GM04503 (cell line): ENCODE data around the gene ERVH48-1.
A peak's percentile ranks its signal among the peaks of the same experiment; 100 is the strongest.
"Not testable (repeated sequence)": the region's sequence is repeated elsewhere in the genome, so short reads cannot be mapped to it uniquely, and the experiment has no call there.

Experiments used
- DNase-seq: peaks from one replicate; pipeline ENCODE4 v3.0.0-alpha.2; 2012; ENCODE audit warnings: low read depth

Gene ERVH48-1

GRCh38 chr21:42938606-42938995 lies 13.2 kb upstream of the ERVH48-1 start:
- not testable (repeated sequence) for DNase-seq

DNA sequence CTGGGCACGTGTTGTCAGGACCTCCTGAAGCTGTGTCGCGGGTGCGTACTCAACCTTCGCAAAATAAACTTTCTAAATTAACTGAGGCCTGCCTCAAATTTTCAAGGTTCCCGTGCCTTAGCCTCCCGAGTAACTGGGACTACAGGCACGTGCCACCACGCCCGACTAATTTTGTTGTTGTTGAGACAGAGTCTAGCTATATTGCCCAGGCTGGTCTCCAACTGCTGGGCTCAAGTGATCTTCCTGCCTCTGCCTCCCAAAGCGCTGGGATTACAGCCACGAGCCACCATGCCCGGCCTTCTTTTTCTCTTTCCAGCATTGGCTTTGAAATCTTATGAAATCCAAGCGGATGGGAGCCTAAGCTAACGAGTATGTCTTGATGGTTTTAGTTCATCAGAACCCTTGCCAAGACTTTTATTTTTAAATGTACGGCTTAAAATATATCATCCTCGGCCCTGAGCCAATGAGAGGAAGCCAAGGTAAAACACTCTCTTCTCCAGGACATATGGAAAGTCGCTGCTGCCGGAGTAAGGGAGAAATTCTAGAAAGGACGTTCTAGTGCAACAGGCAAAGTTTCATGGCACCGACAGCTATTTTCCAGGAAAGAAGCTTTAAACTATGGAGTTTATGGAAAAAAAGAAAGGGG lies 12.7 kb upstream of the ERVH48-1 start:
- no peak for DNase-seq

- DNase-seq, result not testable (repeated sequence)
These were observed 11.9 kb upstream of the ERVH48-1 start for GRCh38 chr21:42937034-42937940.

- not testable (repeated sequence) for DNase-seq
These were observed 10.9 kb upstream of the ERVH48-1 start for GRCh38 chr21:42936360-42936759.

DNA sequence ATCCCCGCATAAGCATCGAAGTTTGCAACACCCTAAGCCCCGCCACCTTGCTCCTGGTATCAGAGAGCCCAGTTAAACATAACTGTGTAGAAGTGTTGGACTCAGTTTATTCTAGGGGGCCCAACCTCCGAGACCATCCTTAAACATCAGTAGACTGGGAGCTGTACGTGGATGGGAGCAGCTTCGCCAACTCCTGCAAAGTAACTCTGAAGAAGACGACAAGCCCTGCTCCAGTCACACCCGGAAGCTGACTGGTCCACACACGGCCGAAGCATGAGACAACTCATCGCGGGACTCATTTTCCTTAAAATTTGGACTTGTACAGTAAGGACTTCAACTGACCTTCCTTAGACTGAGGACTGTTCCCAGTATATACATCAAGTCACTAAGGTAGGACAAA lies 8.5 kb upstream of the ERVH48-1 start:
- DNase-seq, result not testable (repeated sequence)

- not testable (repeated sequence) for DNase-seq
These were observed 7.9 kb upstream of the ERVH48-1 start for GRCh38 chr21:42933137-42933970.

GRCh38 chr21:42932378-42933136 lies 7.1 kb upstream of the ERVH48-1 start:
- DNase-seq, result not testable (repeated sequence)

- no peak for DNase-seq
These were observed 6.3 kb upstream of the ERVH48-1 start for GRCh38 chr21:42931560-42932235.

GRCh38 chr21:42929969-42930368 lies 4.5 kb upstream of the ERVH48-1 start:
- no peak for DNase-seq

- not testable (repeated sequence) for DNase-seq
These were observed 2.2 kb upstream of the ERVH48-1 start for GRCh38 chr21:42927474-42928200.

DNA sequence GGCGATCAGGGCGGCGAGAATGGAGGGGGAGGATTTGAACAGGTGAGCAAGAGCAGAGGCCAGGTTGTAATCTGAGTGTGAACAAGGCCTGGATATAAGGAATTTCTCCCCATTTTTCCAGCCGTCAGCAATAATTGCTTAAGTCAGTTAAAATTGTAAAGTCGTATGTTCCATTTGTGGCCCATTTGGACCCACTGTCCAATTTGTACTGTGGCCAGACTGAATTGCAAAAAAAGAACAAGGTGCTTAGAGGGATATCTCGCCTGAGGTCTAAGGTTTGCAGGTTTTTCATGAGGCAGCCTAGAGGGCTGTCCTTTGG lies 1.0 kb downstream of the ERVH48-1 start:
- no peak for DNase-seq

DNA sequence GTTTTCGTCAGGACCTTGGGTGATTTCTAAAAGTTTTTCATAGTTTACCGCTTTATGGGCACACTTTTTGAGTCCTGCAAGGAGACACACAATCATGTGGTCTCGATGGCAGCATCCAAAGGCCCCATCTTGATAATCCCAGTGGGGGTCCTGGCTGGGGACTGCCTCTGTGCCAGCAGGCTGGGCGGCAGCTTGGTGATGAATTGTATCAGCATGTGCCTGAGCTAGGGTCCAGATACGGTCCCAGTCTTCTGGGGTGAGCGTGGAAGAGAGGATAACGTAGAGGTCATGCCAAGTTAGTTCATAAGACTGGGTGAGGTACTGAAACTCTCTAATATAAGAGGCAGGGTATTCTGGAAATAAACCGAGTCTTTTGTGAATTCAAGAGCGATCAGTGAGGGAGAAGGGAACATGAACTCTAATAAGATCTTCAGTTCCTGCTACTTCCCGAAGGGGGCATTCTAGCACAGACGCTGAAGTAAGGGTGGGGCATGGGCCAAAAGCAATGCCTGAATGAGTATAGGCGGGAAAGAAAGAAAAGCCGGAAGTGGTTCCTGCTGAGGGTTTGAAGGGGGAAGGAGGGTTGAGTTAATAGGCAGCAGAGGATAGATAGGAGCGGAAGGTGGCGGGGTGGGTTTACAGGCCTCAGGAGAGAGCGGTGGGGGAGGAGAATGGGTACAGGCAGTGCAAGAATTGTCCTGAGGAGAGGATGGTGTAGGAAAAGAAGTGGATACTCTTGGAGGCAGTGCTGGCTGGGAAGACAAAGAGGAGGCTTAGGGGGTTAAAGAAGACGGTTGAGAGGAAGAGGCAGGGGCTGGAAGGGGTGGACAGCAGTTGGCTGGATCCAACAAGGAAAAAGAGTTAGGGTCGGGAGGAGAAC lies 1.6 kb downstream of the ERVH48-1 start:
- DNase-seq, result peak; percentile 24

DNA sequence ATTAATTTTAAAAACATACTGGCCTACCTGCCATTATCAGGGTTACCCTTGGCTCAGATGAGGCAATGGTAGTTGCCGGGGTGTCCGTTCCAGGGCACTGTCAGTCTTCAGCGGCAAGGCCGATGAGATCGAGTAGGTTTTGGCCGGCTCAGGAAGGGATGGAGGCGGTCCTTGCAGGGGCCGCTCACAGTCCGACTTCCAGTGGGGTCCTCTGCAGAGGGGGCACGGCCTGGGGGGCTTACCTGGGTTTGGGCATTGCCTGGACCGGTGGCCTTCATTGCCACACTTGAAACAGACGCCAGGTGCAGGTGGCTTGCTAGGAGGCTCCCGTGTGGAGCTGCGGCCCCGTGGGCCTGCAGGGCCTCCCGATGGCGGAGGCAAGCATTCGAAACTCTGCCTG lies 2.5 kb downstream of the ERVH48-1 start:
- DNase-seq, result no peak

GRCh38 chr21:42921927-42922326 lies 3.5 kb downstream of the ERVH48-1 start:
- DNase-seq, result no peak

- DNase-seq, result no peak
These were observed 7.1 kb downstream of the ERVH48-1 start for GRCh38 chr21:42918291-42918690.

DNA sequence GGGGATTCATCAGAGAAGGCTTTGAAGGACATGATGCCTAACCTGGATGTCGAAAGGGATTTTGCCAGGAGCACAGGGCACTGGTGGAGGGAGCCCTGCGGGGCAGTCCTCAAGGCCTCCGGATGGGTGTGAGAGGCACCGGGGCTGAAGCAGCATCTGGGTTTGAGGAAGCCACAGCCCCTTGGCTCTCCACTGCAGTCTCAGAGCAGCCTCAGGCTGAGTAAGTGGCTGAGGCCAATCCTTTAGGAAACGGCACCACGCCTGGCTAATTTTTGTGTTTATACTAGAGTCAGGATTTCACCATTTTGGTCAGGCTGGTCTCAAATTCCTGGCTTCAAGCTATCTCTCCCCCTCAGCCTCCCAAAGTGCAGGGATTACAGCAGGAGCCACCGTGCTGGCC lies 12.0 kb downstream of the ERVH48-1 start:
- DNase-seq, result no peak

GRCh38 chr21:42911920-42912319 lies 13.5 kb downstream of the ERVH48-1 start:
- DNase-seq, result not testable (repeated sequence)

DNA sequence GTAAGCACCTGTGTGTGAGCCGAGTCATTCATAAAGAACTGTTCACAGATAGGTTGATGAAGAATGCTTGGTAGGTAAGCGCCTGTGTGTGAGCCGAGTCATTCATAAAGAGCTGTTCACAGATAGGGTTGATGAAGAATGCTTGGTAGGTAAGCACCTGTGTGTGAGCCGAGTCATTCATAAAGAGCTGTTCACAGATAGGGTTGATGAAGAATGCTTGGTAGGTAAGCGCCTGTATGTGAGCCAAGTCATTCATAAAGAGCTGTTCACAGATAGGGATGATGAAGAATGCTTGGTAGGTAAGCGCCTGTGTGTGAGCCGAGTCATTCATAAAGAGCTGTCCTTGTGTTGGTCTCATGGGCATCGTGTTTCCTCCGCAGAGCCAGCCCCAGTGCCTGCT lies 16.9 kb downstream of the ERVH48-1 start:
- DNase-seq, result not testable (repeated sequence)

GRCh38 chr21:42906233-42906632 lies 19.2 kb downstream of the ERVH48-1 start:
- no peak for DNase-seq

GRCh38 chr21:42905195-42905594 lies 20.2 kb downstream of the ERVH48-1 start:
- DNase-seq, result peak; percentile 15
